Type B pancreatic cell (in vitro differentiated cells): Measurements from ENCODE around the gene TPX2. TPM values are rescaled to one million over a fixed set of nuclear protein-coding genes. Genes with fewer than 3 reads are reported as not detected.
A peak's percentile ranks its signal among the peaks of the same experiment; 100 is the strongest.

Source experiments
- DNase-seq: peaks from one replicate; pipeline ENCODE4 v3.0.0; 2021; ENCODE audit warnings: mixed read lengths; ENCODE audit not compliant: unreplicated experiment; ENCODE audit errors: extremely low spot score
- H3K27ac Mint-ChIP-seq: 2 replicates; pipeline ENCODE4 v1.8.0; 2021; ENCODE audit warnings: mild to moderate bottlenecking, mixed read lengths
- H3K27me3 Mint-ChIP-seq: 2 replicates; pipeline ENCODE4 v1.8.0; 2021; ENCODE audit warnings: mixed read lengths
- H3K36me3 Mint-ChIP-seq: 2 replicates; pipeline ENCODE4 v1.8.0; 2021; ENCODE audit warnings: mixed read lengths
- H3K4me1 Mint-ChIP-seq: one replicate; pipeline ENCODE4 v1.8.0; 2021; ENCODE audit warnings: mixed read lengths; ENCODE audit not compliant: unreplicated experiment
- H3K4me3 Mint-ChIP-seq: 2 replicates; pipeline ENCODE4 v1.8.0; 2021; ENCODE audit warnings: mild to moderate bottlenecking, mixed read lengths
- H3K9me3 Mint-ChIP-seq: 2 replicates; pipeline ENCODE4 v1.8.0; 2021; ENCODE audit warnings: mixed read lengths
- CTCF ChIP-seq: fragments of 200-600 bp; sonication (generic); conservative IDR thresholded peaks from 2 replicates; pipeline ENCODE4 v1.5.0; 2021; ENCODE audit warnings: antibody characterized with exemption, mild to moderate bottlenecking
- total RNA-seq: library from RNA; stranded (reverse); gene quantifications from 2 replicates; pipeline ENCODE4 v1.2.1, GENCODE V29; 2021; ENCODE audit warnings: low replicate concordance

Gene TPX2
- total RNA-seq, 1 donor from 2014 or later = 130 TPM

GRCh38 chr20:31712564-31713311 lies 26.4 kb upstream of the TPX2 start:
- Mint-ChIP-seq H3K27ac (peak overlapping the region; percentile 97), H3K9me3 (peaks cover 4% of the 10 kb centered on the region), H3K4me1 (peaks cover 71% of the 10 kb centered on the region), H3K4me3 (peak overlapping the region; percentile 83), H3K36me3 (peaks cover 63% of the 10 kb centered on the region), H3K27me3 (no peaks in the 10 kb centered on the region)
- no peak for DNase-seq
- TF ChIP-seq CTCF = no peak

- H3K27me3 Mint-ChIP-seq = no peaks in the 10 kb centered on the region
- peaks cover 65% of the 10 kb centered on the region for H3K36me3 Mint-ChIP-seq
- H3K9me3 Mint-ChIP-seq = peaks cover 4% of the 10 kb centered on the region
- no peak for TF ChIP-seq CTCF
- peaks cover 75% of the 10 kb centered on the region for H3K4me1 Mint-ChIP-seq
- H3K27ac Mint-ChIP-seq = peak overlapping the region; percentile 97
- DNase-seq = no peak
- H3K4me3 Mint-ChIP-seq = peak overlapping the region; percentile 83
Measured at GRCh38 chr20:31713312-31714273, 25.5 kb upstream of the TPX2 start.

GRCh38 chr20:31715766-31716165 lies 23.3 kb upstream of the TPX2 start:
- Mint-ChIP-seq H3K4me1 (peaks cover 86% of the 10 kb centered on the region), H3K9me3 (peaks cover 4% of the 10 kb centered on the region), H3K27me3 (no peaks in the 10 kb centered on the region), H3K4me3 (peak overlapping the region; percentile 85), H3K36me3 (peaks cover 75% of the 10 kb centered on the region), H3K27ac (peak overlapping the region; percentile 88)
- no peak for DNase-seq
- no peak for TF ChIP-seq CTCF

- H3K36me3 Mint-ChIP-seq = peaks cover 73% of the 10 kb centered on the region
- peak overlapping the region; percentile 85 for H3K4me3 Mint-ChIP-seq
- peak overlapping the region; percentile 88 for H3K27ac Mint-ChIP-seq
- peaks cover 86% of the 10 kb centered on the region for H3K4me1 Mint-ChIP-seq
- TF ChIP-seq CTCF = no peak
- H3K9me3 Mint-ChIP-seq = peaks cover 4% of the 10 kb centered on the region
- H3K27me3 Mint-ChIP-seq = no peaks in the 10 kb centered on the region
- DNase-seq = no peak
Measured at GRCh38 chr20:31716351-31716750, 22.7 kb upstream of the TPX2 start.

GRCh38 chr20:31716818-31717477 lies 22.1 kb upstream of the TPX2 start:
- H3K4me1 Mint-ChIP-seq = peaks cover 87% of the 10 kb centered on the region
- peak overlapping the region; percentile 88 for H3K27ac Mint-ChIP-seq

More at GRCh38 chr20:31716818-31717477, 22.1 kb upstream of the TPX2 start:
- H3K36me3 Mint-ChIP-seq = peaks cover 79% of the 10 kb centered on the region
- TF ChIP-seq CTCF = no peak
- H3K4me3 Mint-ChIP-seq = peak overlapping the region; percentile 85
- H3K27me3 Mint-ChIP-seq = no peaks in the 10 kb centered on the region
- DNase-seq = no peak
- H3K9me3 Mint-ChIP-seq = peaks cover 4% of the 10 kb centered on the region
